GM10266 (cell line): ENCODE data around the gene SLIT3.

Experiments
- DNase-seq: peaks from one replicate; pipeline ENCODE4 v3.0.0; 2012; ENCODE audit errors: extremely low spot score
- CTCF ChIP-seq: IDR thresholded peaks from 2 replicates; pipeline ENCODE4 v1.5.1; 2012; ENCODE audit warnings: mild to moderate bottlenecking, low read depth; ENCODE audit not compliant: control insufficient read depth, insufficient read depth; ENCODE audit errors: missing control alignments

Gene SLIT3

GRCh38 chr5:168967882-168968620 lies 332.9 kb downstream of the SLIT3 start:
- no peak for TF ChIP-seq CTCF
- DNase-seq: no peak

GRCh38 chr5:168965638-168966037 lies 335.3 kb downstream of the SLIT3 start:
- no peak for TF ChIP-seq CTCF
- DNase-seq: no peak

GRCh38 chr5:168964182-168964581 lies 336.8 kb downstream of the SLIT3 start:
- TF ChIP-seq CTCF: no peak

GRCh38 chr5:168962306-168962705 lies 338.6 kb downstream of the SLIT3 start:
- no peak for TF ChIP-seq CTCF
- no peak for DNase-seq

More at GRCh38 chr5:168964182-168964581, 336.8 kb downstream of the SLIT3 start:
- no peak for DNase-seq

GRCh38 chr5:168961681-168962080 lies 339.3 kb downstream of the SLIT3 start:
- DNase-seq: no peak

GRCh38 chr5:168960497-168960896 lies 340.4 kb downstream of the SLIT3 start:
- no peak for TF ChIP-seq CTCF
- DNase-seq: no peak

More at GRCh38 chr5:168961681-168962080, 339.3 kb downstream of the SLIT3 start:
- no peak for TF ChIP-seq CTCF

GRCh38 chr5:168953351-168953750 lies 347.6 kb downstream of the SLIT3 start:
- no peak for DNase-seq
- no peak for TF ChIP-seq CTCF
